PFSK-1 (cell line): ENCODE results near the gene TENM3.

ENCODE experiments used
- FOXP2 ChIP-seq: optimal IDR thresholded peaks from 2 replicates; pipeline ENCODE3; 2011; ENCODE audit warnings: borderline replicate concordance, control low read depth, inconsistent platforms; ENCODE audit not compliant: insufficient read depth; ENCODE audit errors: extremely low read length, extremely low read depth
- POLR2AphosphoS5 ChIP-seq: IDR thresholded peaks from 2 replicates; pipeline ENCODE4 v1.6.1; 2012; ENCODE audit warnings: low read depth, mild to moderate bottlenecking, control low read depth, low read length, moderate library complexity
- REST ChIP-seq, 2 experiments: IDR thresholded peaks; 2 replicates each; pipeline versions ENCODE4 v1.6.1 to v1.8.0; 2011 to 2012; ENCODE audit warnings: low read depth in 2 of 2, low read length in 2 of 2, control low read depth in 1 of 2, inconsistent platforms in 1 of 2, mild to moderate bottlenecking in 1 of 2, moderate library complexity in 1 of 2; ENCODE audit not compliant: insufficient read depth in 1 of 2
- SIN3A ChIP-seq: IDR thresholded peaks from 2 replicates; pipeline ENCODE4 v1.6.1; 2012; ENCODE audit warnings: mild to moderate bottlenecking, low read length, moderate library complexity, borderline replicate concordance; ENCODE audit not compliant: insufficient read depth
- TAF1 ChIP-seq: IDR thresholded peaks from 2 replicates; pipeline ENCODE4 v1.6.1; 2012; ENCODE audit warnings: low read length, control low read depth, borderline replicate concordance; ENCODE audit not compliant: insufficient read depth

Gene TENM3

GRCh38 chr4:182339221-182339641 is 96.0 kb downstream of the TENM3 start:
- TF ChIP-seq POLR2AphosphoS5, result no peak
- no peak for TF ChIP-seq SIN3A
- no peak for TF ChIP-seq REST (IDR thresholded peaks at IDR 0.05; ENCODE audit: insufficient read depth in 1 of 2, low read depth in 2 of 2, low read length in 2 of 2)
- no peak for TF ChIP-seq FOXP2
- TF ChIP-seq TAF1, result no peak

- TF ChIP-seq TAF1, result no peak
- no peak for TF ChIP-seq REST (IDR thresholded peaks at IDR 0.05; ENCODE audit: insufficient read depth in 1 of 2, low read depth in 2 of 2, low read length in 2 of 2)
- TF ChIP-seq SIN3A, result no peak
- no peak for TF ChIP-seq FOXP2
- no peak for TF ChIP-seq POLR2AphosphoS5
Observed at GRCh38 chr4:182343453-182343852, 100.3 kb downstream of the TENM3 start.

- no peak for TF ChIP-seq REST (IDR thresholded peaks at IDR 0.05; ENCODE audit: insufficient read depth in 1 of 2, low read depth in 2 of 2, low read length in 2 of 2)
- TF ChIP-seq TAF1, result no peak
- TF ChIP-seq POLR2AphosphoS5, result no peak
Observed at GRCh38 chr4:182344968-182345367, 101.8 kb downstream of the TENM3 start.

GRCh38 chr4:182346250-182346649 is 103.0 kb downstream of the TENM3 start:
- TF ChIP-seq REST (IDR thresholded peaks at IDR 0.05; ENCODE audit: insufficient read depth in 1 of 2, low read depth in 2 of 2, low read length in 2 of 2) (no peak), FOXP2 (no peak), TAF1 (no peak), POLR2AphosphoS5 (no peak), SIN3A (no peak)

GRCh38 chr4:182346675-182347375 is 103.6 kb downstream of the TENM3 start:
- TF ChIP-seq TAF1 (no peak), SIN3A (no peak), REST (IDR thresholded peaks at IDR 0.05; ENCODE audit: insufficient read depth in 1 of 2, low read depth in 2 of 2, low read length in 2 of 2) (no peak), POLR2AphosphoS5 (no peak), FOXP2 (no peak)
